ENCODE data around the gene ORM2. TPM values are rescaled to one million over a fixed set of nuclear protein-coding genes. Genes with fewer than 3 reads are reported as not detected.

The ORM2 gene
- total RNA-seq, 1 experiment from 2014 or later: 0.59 TPM

DNA sequence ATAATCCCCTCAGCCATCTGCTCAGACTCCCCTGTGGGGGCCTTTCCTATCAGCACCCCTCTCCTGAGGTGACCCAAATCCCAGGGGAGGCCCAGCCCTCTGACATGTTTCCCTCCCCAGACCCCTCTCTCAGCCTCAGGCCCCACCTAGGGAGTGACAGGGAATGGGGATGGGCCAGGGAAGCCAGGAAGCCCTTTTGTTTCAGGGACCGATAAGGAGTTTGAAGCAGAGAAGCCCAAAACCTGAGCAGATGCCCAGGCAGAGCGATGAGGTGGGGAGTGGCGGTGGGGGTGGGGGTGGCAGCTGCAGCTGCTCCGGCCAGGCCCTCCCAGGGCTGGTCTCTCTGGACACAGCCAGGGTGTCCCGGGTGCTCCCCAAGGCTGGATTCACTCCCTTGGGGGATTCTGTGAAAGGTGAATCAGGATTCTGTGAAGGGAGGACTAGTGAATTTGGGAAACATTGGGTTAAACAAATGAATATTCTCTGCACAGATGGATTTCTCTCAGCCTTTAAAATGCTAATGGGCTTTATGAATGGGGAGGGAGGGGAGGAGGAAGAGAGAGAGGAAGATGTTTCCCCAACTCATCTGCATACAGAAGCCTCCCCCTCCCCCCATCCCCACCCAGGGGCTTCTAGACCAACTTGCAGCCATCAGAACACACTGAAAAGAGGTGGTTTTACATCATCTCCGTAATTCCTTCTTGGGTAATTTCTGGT, 40.7 kb downstream of the ORM2 start:
- Histone ChIP-seq H3K4me2 (ENCODE audit: low read length) (no peak overlapping the region), H3K4me1 (ENCODE audit: control insufficient read depth in 1 of 2, insufficient read depth in 2 of 2, low read length in 2 of 2) (peaks cover 0 to 8% of the 10 kb centered on the region in 2 experiments; a peak in 2 of 4 replicates), H3K36me3 (ENCODE audit: control insufficient read depth in 1 of 2, insufficient read depth in 2 of 2, low read length in 2 of 2) (no peaks in the 10 kb centered on the region), H3K9me2 (ENCODE audit: insufficient read depth) (no peaks in the 10 kb centered on the region), H3K4me3 (replicated peaks in 1 of 2; ENCODE audit: low read depth in 1 of 2, low read length in 2 of 2) (no peak overlapping the region), H3K27me3 (ENCODE audit: insufficient read depth, low read length) (no peaks in the 10 kb centered on the region), H3K9ac (ENCODE audit: low read length) (no peak overlapping the region), H3K27ac (ENCODE audit: low read depth, low read length) (no peak overlapping the region), H2AFZ (ENCODE audit: low read depth, low read length, poor library complexity, severe bottlenecking) (no peak overlapping the region), H3K79me2 (ENCODE audit: insufficient read depth, low read length) (no peaks in the 10 kb centered on the region), H4K20me1 (ENCODE audit: insufficient read depth) (no peaks in the 10 kb centered on the region), H3K9me3 (ENCODE audit: control insufficient read depth in 1 of 2, insufficient read depth in 1 of 2, low read depth in 1 of 2, low read length in 2 of 2) (no peaks in the 10 kb centered on the region)
- POLR2A ChIA-PET: no interaction called here
- DNase-seq (ENCODE audit: low read depth, low spot score) (no peak), ATAC-seq (no peak)
- intact Hi-C loops (cut with micrococcal nuclease): no loop called here
- CTCF ChIA-PET: no interaction called here
- BruUV-seq (replicated peaks): no TSS peak
- TF ChIP-seq CEBPB (IDR thresholded peaks at IDR 0.05; ENCODE audit: low read depth): no peak
- TF ChIP-seq, protein P1, sequence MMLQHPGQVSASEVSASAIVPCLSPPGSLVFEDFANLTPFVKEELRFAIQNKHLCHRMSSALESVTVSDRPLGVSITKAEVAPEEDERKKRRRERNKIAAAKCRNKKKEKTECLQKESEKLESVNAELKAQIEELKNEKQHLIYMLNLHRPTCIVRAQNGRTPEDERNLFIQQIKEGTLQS (IDR thresholded peaks at IDR 0.05): no peak
- TF ChIP-seq, protein P2, sequence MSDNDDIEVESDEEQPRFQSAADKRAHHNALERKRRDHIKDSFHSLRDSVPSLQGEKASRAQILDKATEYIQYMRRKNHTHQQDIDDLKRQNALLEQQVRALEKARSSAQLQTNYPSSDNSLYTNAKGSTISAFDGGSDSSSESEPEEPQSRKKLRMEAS (IDR thresholded peaks at IDR 0.05): no peak
- no peak for TF ChIP-seq SRF (IDR thresholded peaks at IDR 0.05; ENCODE audit: low read depth)
- TF ChIP-seq YY1 (IDR thresholded peaks at IDR 0.05; ENCODE audit: extremely low read depth, insufficient replicate concordance, low read depth, low read length): no peak
- no peak for TF ChIP-seq FOSL1 (IDR thresholded peaks at IDR 0.05; ENCODE audit: low read depth)
- no peak for TF ChIP-seq POLR2AphosphoS5 (IDR thresholded peaks at IDR 0.05; ENCODE audit: low read depth, low read length)
- no peak for TF ChIP-seq ZFX (IDR thresholded peaks at IDR 0.05)
- no peak for TF ChIP-seq POLR2A (IDR thresholded peaks at IDR 0.05; ENCODE audit: borderline replicate concordance, extremely low read depth, insufficient read depth, insufficient read length)
- no peak for TF ChIP-seq JUND (IDR thresholded peaks at IDR 0.05)
- no peak for TF ChIP-seq EGR1 (IDR thresholded peaks at IDR 0.05; ENCODE audit: low read depth)
- no peak for TF ChIP-seq EZH2phosphoT487 (IDR thresholded peaks at IDR 0.05; ENCODE audit: borderline replicate concordance)
- no peak for TF ChIP-seq TCF7L2 (IDR thresholded peaks at IDR 0.05; ENCODE audit: borderline replicate concordance, extremely low read depth, insufficient read depth, insufficient read length)
- no peak for TF ChIP-seq ZNF274 (IDR thresholded peaks at IDR 0.05; ENCODE audit: low read depth, low read length)
- RAD21 ChIA-PET (ENCODE audit: low non-redundant PET in 1 of 2, low total read pairs in 2 of 2, uncharacterized antibody in 2 of 2, unreplicated experiment in 2 of 2): no interaction called here
